NCI-H2107 (cell line): ENCODE results near the gene WDR70.
"Not testable (repeated sequence)": the region's sequence is repeated elsewhere in the genome, so short reads cannot be mapped to it uniquely, and the experiment has no call there.

ENCODE experiments used
- DNase-seq: peaks from one replicate; lab custom pipeline; 2025; lab: John Stamatoyannopoulos, UW

WDR70 gene

GRCh38 chr5:37769108-37769507 is 390.0 kb downstream of the WDR70 start:
- no peak for DNase-seq

- DNase-seq: no peak
Observed at GRCh38 chr5:37769840-37770239, 390.7 kb downstream of the WDR70 start.

GRCh38 chr5:37770786-37771185 is 391.7 kb downstream of the WDR70 start:
- no peak for DNase-seq

- no peak for DNase-seq
Observed at GRCh38 chr5:37771203-37771611, 392.1 kb downstream of the WDR70 start.

- no peak for DNase-seq
Observed at GRCh38 chr5:37771731-37772130, 392.6 kb downstream of the WDR70 start.

- DNase-seq: no peak
Observed at GRCh38 chr5:37772255-37772654, 393.1 kb downstream of the WDR70 start.

- DNase-seq: no peak
Observed at GRCh38 chr5:37773809-37774208, 394.7 kb downstream of the WDR70 start.

GRCh38 chr5:37774912-37775483 is 395.9 kb downstream of the WDR70 start:
- no peak for DNase-seq

- DNase-seq: no peak
Observed at GRCh38 chr5:37776826-37777225, 397.7 kb downstream of the WDR70 start.

- no peak for DNase-seq
Observed at GRCh38 chr5:37777432-37778130, 398.5 kb downstream of the WDR70 start.

GRCh38 chr5:37781409-37781808 is 402.3 kb downstream of the WDR70 start:
- not testable (repeated sequence) for DNase-seq

GRCh38 chr5:37786416-37786815 is 407.3 kb downstream of the WDR70 start:
- DNase-seq: no peak

GRCh38 chr5:37786862-37787519 is 407.9 kb downstream of the WDR70 start:
- no peak for DNase-seq

- DNase-seq: no peak
Observed at GRCh38 chr5:37787742-37788141, 408.6 kb downstream of the WDR70 start.

GRCh38 chr5:37789991-37790390 is 410.9 kb downstream of the WDR70 start:
- DNase-seq: no peak

GRCh38 chr5:37791321-37791720 is 412.2 kb downstream of the WDR70 start:
- no peak for DNase-seq

GRCh38 chr5:37792975-37793631 is 414.0 kb downstream of the WDR70 start:
- no peak for DNase-seq

GRCh38 chr5:37795292-37795691 is 416.2 kb downstream of the WDR70 start:
- not testable (repeated sequence) for DNase-seq

- not testable (repeated sequence) for DNase-seq
Observed at GRCh38 chr5:37796435-37796834, 417.3 kb downstream of the WDR70 start.

- DNase-seq: no peak
Observed at GRCh38 chr5:37799865-37800421, 420.8 kb downstream of the WDR70 start.

GRCh38 chr5:37801521-37801920 is 422.4 kb downstream of the WDR70 start:
- DNase-seq: no peak
